ENCODE data around the gene CUL7.

DNA sequence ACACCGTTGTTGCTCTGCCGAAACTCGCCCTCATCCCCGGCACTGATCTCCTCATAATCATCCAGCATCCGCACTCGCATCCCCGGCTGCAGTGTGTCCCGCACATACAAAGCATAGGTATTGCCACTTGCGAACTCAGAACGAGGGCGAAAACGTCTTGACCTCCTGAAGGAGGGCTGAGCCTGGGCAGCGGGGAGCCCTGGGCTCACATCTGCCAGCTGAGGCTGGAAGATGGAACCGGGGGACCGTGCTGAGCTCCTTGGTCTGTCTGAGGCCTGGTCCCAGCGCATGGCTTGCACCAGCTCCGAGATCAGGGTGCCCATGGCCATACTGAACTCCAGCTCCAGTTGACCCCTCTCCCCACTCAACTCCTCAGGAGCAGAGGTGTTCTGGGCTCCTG lies 2.7 kb downstream of the CUL7 start:
- TF ChIP-seq, protein P1, sequence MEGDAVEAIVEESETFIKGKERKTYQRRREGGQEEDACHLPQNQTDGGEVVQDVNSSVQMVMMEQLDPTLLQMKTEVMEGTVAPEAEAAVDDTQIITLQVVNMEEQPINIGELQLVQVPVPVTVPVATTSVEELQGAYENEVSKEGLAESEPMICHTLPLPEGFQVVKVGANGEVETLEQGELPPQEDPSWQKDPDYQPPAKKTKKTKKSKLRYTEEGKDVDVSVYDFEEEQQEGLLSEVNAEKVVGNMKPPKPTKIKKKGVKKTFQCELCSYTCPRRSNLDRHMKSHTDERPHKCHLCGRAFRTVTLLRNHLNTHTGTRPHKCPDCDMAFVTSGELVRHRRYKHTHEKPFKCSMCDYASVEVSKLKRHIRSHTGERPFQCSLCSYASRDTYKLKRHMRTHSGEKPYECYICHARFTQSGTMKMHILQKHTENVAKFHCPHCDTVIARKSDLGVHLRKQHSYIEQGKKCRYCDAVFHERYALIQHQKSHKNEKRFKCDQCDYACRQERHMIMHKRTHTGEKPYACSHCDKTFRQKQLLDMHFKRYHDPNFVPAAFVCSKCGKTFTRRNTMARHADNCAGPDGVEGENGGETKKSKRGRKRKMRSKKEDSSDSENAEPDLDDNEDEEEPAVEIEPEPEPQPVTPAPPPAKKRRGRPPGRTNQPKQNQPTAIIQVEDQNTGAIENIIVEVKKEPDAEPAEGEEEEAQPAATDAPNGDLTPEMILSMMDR (IDR thresholded peaks at IDR 0.05) = no peak
- TF ChIP-seq POLR2A (IDR thresholded peaks at IDR 0.05) = no peak

Data from body of pancreas (tissue), 4 donors.